ENCODE results near the gene EPB41L2. TPM values are rescaled to one million over a fixed set of nuclear protein-coding genes. Genes with fewer than 3 reads are reported as not detected.

Gene EPB41L2
- total RNA-seq, 1 experiment from 2014 or later, result 199 TPM

DNA sequence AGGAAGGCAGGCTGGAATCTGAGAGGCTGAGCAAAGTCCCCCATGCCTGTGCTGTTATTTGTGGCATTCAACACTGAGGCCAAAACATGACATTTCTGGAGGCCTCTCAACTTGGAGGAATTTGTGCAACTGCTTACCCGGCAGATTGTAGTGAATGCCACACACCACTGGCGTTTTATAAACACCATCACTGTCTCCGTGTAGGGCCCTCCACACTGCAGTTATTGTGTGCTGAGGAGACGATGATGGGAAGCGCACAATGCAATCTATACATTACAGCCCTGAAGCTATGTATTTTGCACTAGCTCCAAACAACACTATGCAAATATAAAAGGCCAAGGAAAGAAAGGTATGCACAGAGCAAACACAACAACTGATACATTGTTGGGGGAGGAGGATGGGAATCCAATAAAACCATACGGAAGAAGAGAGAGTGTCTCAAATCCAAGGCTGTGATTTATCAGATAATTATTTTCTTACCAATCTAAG is 129.3 kb downstream of the EPB41L2 start:
- Histone ChIP-seq H3K36me3 (ENCODE audit: control insufficient read depth, insufficient read depth, low read length) (no peaks in the 10 kb centered on the region), H3K27ac (ENCODE audit: low read length) (peak overlapping the region; percentile 94), H3K9me3 (ENCODE audit: control insufficient read depth, insufficient read depth, low read depth, low read length) (no peaks in the 10 kb centered on the region), H3K4me1 (ENCODE audit: control insufficient read depth, insufficient read depth, low read length) (peaks cover 74% of the 10 kb centered on the region), H3K4me3 (ENCODE audit: low read depth in 2 of 2, low read length in 2 of 2) (peak overlapping the region in 1 of 2 experiments; percentile 44; a peak in 2 of 4 replicates), H3K27me3 (ENCODE audit: control insufficient read depth, insufficient read depth, low read length) (no peaks in the 10 kb centered on the region)
- ATAC-seq (peak; percentile 96), DNase-seq (ENCODE audit: low read depth, low spot score) (peak; percentile 15)
- in situ Hi-C loops (cut with HindIII; ENCODE audit: low pct_unique_long_range_greater_than_20kb, low sequenced_read_pairs) (no loop called here), intact Hi-C loops (cut with micrococcal nuclease; ENCODE audit: unreplicated experiment) (loop anchor here (10.0 kb wide), 1 partner anchor 131 kb away; the partner anchor contains the start of gene EPB41L2)
- ChIA-PET POLR2A (no interaction called here), CTCF (interaction anchor here (0.6 kb wide), 1 partner anchor 96 kb away, joined by 11 read pairs; no protein-coding TSS in a partner anchor)
- BruUV-seq (replicated peaks), result no TSS peak
- TF ChIP-seq, protein P1, sequence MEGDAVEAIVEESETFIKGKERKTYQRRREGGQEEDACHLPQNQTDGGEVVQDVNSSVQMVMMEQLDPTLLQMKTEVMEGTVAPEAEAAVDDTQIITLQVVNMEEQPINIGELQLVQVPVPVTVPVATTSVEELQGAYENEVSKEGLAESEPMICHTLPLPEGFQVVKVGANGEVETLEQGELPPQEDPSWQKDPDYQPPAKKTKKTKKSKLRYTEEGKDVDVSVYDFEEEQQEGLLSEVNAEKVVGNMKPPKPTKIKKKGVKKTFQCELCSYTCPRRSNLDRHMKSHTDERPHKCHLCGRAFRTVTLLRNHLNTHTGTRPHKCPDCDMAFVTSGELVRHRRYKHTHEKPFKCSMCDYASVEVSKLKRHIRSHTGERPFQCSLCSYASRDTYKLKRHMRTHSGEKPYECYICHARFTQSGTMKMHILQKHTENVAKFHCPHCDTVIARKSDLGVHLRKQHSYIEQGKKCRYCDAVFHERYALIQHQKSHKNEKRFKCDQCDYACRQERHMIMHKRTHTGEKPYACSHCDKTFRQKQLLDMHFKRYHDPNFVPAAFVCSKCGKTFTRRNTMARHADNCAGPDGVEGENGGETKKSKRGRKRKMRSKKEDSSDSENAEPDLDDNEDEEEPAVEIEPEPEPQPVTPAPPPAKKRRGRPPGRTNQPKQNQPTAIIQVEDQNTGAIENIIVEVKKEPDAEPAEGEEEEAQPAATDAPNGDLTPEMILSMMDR (IDR thresholded peaks at IDR 0.05), result no peak
- TF ChIP-seq TCF7L2 (IDR thresholded peaks at IDR 0.05; ENCODE audit: low read depth, low read length) (peak; percentile 94), SIN3A (IDR thresholded peaks at IDR 0.05; ENCODE audit: borderline replicate concordance, insufficient read depth, low read depth, low read length) (0 out of 2 replicates have a peak, but pooled peaks have one; percentile 51), POLR2AphosphoS5 (IDR thresholded peaks at IDR 0.05; ENCODE audit: low read depth, low read length) (peak; percentile 94), REST (IDR thresholded peaks at IDR 0.05; ENCODE audit: insufficient read depth in 1 of 2, low read depth in 2 of 2, low read length in 1 of 2) (0 out of 4 replicates have a peak, but pooled peaks of 1 of the 2 experiments have one; percentile 35)

GRCh38 chr6:130932921-130933320 is 130.1 kb downstream of the EPB41L2 start:
- POLR2A ChIA-PET, result no interaction called here

More at GRCh38 chr6:130932921-130933320, 130.1 kb downstream of the EPB41L2 start:
- no TSS peak for BruUV-seq (replicated peaks)
- Histone ChIP-seq H3K27ac (ENCODE audit: low read length) (peak overlapping the region; percentile 94), H3K27me3 (ENCODE audit: control insufficient read depth, insufficient read depth, low read length) (no peaks in the 10 kb centered on the region), H3K9me3 (ENCODE audit: control insufficient read depth, insufficient read depth, low read depth, low read length) (no peaks in the 10 kb centered on the region), H3K4me3 (ENCODE audit: low read depth in 2 of 2, low read length in 2 of 2) (no peak overlapping the region), H3K4me1 (ENCODE audit: control insufficient read depth, insufficient read depth, low read length) (peaks cover 67% of the 10 kb centered on the region), H3K36me3 (ENCODE audit: control insufficient read depth, insufficient read depth, low read length) (no peaks in the 10 kb centered on the region)
- in situ Hi-C loops (cut with HindIII; ENCODE audit: low pct_unique_long_range_greater_than_20kb, low sequenced_read_pairs) (no loop called here), intact Hi-C loops (cut with micrococcal nuclease; ENCODE audit: unreplicated experiment) (loop anchor here (10.0 kb wide), 1 partner anchor 132 kb away; the partner anchor contains the start of gene EPB41L2)
- CTCF ChIA-PET, result interaction anchor here (0.6 kb wide), 1 partner anchor 528 kb away, joined by 3 read pairs; no protein-coding TSS in a partner anchor
- TF ChIP-seq REST (IDR thresholded peaks at IDR 0.05; ENCODE audit: insufficient read depth in 1 of 2, low read depth in 2 of 2, low read length in 1 of 2), result no peak
- TF ChIP-seq POLR2AphosphoS5 (IDR thresholded peaks at IDR 0.05; ENCODE audit: low read depth, low read length), result no peak
- no peak for TF ChIP-seq TCF7L2 (IDR thresholded peaks at IDR 0.05; ENCODE audit: low read depth, low read length)
- no peak for TF ChIP-seq SIN3A (IDR thresholded peaks at IDR 0.05; ENCODE audit: borderline replicate concordance, insufficient read depth, low read depth, low read length)
- TF ChIP-seq, protein P1 (IDR thresholded peaks at IDR 0.05), result no peak
- DNase-seq (ENCODE audit: low read depth, low spot score) (no peak), ATAC-seq (no peak)
